Measurements from ENCODE around the gene PDE3B.
"Not testable (repeated sequence)": the region's sequence is repeated elsewhere in the genome, so short reads cannot be mapped to it uniquely, and the experiment has no call there.

PDE3B gene

DNA sequence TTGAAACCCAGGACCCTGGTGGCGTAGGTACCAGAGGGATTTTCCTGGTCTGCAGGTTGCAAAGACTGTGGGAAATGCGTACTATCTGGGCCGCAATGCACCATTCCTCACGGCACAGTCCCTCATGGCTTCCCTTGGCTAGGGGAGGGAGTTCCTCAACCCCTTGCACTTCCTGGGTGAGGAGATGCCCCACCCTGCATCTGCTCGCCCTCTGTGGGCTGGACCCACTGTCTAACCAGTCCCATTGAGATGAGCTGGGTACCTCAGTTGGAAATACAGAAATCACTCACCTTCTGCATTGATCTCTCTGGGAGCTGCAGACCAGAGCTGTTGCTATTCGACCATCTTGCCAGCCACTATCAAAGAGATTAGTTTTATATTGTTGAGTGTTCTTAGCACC is 100.1 kb downstream of the PDE3B start:
- not testable (repeated sequence) for DNase-seq (ENCODE audit: low read depth in 2 of 2)

DNA sequence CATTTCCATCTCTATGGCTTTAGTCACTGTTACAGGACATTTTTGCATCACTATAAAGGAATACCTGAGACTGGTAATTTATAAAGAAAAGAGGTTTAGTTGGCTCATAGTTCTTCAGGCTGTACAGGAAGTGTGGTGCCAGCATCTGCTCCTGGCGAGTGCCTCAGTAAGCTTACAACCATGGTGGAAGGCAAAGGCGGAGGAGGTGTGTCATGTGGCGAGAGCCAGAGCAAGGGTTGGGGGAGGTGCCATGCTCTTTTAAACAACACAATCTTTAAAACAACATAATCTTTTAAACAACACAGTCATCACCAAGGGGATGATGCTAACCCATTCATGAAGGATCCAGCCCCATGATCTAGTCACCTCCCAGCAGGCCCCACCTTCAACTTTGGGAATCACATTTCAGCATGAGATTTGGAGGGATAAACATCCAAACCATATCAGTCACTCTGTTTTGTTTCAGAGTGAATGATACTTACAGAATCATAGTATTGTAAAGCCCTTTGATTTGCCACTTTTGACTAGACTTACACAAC is 103.3 kb downstream of the PDE3B start:
- DNase-seq (ENCODE audit: low read depth in 2 of 2), result no peak

DNA sequence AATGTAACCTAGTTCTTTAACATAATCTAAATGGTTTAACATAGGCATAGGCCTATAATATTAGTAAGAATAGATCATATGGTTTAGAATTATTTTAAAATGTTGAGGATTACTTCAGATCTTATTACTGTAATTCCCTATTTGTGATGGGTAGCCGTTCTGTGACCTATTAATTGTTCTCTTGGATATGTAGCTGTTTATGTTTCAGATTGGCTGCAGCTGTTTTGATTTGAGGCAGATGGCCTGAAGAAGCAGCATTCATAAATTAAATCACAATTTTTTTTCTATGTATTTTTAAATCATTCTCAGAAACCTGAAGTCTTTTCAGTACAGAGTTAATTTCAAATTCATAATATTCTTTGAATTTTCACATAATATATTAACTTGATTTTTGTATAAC is 104.5 kb downstream of the PDE3B start:
- no peak for DNase-seq (ENCODE audit: low read depth in 2 of 2)

DNA sequence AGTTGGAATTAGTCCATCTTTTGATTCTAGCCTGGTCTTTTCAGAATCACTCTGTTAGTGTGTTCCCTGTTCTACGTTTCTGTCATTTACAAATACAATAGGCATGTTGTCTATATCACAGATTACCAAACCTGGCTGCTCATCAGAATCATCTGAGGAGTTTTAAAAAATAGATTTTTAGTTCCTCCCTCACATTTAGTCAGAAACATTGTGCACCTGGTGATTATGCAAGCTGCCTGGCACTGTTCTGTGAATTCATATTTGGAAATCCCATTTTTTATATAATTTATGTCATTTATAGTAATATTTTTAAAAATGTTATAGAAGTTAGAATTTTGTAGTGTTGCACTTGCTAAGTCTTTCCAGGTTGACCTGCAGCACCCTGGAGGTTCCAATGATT is 107.3 kb downstream of the PDE3B start:
- no peak for DNase-seq (ENCODE audit: low read depth in 2 of 2)

DNA sequence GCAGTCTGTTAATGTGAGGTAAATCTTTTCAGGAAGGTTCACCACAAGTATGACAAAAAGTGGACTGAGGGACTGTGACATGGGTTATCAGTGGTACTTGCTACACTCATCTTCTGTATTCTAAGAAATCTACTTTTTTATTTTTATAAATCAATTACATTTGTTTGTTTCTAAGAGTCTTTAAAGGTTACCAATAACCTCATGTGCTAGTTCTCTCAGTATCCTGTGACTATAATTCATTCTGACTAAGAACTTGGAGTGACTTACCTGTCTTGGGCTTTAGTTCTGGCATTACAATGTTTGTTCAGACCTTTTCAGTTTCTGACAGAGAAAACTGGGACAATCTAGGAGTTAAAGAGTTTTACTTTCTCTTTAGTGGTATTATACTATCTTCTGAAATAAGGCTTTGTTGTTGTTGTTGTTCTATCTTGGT is 108.4 kb downstream of the PDE3B start:
- DNase-seq (ENCODE audit: low read depth in 2 of 2), result no peak

DNA sequence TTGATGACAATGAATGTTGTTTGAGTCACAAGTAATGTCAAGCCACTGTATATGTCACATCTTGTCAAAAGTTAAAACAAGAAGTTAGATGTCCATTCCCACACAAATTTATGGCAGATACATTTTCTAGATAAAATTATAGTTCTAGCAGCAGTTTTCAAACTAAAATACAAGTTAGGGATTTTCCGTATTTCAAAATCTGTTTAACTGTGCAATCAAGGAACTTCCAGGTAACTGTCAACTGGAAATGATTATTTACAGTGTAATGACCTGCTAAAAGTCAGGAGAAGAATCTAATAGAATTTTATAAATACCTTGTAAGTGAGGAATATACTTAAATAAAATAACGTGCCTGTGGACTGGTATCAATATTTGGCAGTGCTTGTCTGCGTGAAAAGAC is 111.5 kb downstream of the PDE3B start:
- DNase-seq (ENCODE audit: low read depth in 2 of 2), result no peak

DNA sequence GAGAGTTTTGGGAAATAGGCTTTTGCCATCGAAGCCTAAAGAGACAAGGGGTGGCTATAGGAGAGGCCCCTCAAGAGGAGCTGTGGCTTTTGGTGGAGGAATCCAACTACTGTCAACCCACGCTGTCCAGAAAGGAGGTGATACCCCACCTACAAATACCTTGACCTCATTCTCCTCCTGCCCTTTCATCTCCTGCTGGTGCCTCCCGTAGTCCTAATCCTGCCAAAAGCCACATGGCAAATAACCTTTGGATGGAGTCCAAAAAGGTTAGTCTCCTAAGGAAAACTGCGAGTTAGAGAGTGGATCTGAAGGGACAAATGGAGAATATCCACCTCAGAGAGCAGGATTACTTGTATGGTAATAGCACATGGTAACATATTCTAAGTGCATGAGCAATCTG is 112.7 kb downstream of the PDE3B start:
- no peak for DNase-seq (ENCODE audit: low read depth in 2 of 2)

DNA sequence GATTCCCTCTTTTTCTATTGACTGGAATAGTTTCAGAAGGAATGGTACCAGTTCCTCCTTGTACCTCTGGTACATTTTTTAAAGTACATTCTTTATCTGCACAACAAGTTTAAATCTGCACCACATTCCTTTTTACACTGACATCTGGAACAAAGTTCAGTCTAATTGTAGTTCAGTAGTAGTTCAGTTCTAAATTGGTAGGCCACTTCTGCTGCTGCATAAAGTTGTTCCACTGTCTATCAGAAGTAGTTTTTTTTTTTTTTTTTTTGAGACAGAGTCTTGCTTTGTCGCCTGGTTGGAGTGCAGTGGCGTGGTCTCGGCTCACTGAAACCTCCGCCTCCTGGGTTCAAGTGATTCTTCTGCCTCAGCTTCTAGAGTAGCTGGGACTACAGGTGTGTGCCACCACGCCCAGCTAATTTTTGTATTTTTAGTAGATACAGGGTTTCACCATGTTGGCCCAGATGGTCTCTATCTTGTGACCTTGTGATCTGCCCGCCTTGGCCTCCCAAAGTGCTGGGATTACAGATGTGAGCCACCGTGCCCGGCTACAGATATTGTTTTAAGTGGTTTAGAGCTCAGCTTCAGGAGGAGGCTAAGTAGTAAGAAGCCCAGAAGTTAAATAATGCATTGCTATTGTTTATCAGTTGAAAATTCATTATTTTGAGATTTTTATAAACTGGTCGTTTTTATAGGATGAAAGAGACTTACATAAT is 115.9 kb downstream of the PDE3B start:
- DNase-seq (ENCODE audit: low read depth in 2 of 2), result not testable (repeated sequence)

DNA sequence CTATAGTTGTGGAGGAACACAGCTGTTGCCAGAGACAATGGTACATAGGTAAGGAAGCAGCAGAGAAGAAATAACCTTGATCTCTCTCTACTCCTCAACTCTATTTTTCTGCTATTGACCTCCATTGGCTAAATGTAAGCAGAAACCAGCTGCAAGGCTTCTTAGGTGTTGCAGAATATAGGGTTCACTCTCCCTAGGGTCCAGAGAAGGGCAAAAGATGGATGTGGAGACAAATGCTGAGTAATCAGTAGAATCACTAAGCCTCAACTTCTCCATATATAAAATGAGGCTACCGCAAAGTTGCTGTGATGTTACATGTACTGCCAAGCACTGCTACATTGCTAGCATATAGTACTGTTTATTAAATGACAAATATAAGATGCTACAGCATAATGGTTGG is 120.6 kb downstream of the PDE3B start:
- DNase-seq (ENCODE audit: low read depth in 2 of 2), result no peak

DNA sequence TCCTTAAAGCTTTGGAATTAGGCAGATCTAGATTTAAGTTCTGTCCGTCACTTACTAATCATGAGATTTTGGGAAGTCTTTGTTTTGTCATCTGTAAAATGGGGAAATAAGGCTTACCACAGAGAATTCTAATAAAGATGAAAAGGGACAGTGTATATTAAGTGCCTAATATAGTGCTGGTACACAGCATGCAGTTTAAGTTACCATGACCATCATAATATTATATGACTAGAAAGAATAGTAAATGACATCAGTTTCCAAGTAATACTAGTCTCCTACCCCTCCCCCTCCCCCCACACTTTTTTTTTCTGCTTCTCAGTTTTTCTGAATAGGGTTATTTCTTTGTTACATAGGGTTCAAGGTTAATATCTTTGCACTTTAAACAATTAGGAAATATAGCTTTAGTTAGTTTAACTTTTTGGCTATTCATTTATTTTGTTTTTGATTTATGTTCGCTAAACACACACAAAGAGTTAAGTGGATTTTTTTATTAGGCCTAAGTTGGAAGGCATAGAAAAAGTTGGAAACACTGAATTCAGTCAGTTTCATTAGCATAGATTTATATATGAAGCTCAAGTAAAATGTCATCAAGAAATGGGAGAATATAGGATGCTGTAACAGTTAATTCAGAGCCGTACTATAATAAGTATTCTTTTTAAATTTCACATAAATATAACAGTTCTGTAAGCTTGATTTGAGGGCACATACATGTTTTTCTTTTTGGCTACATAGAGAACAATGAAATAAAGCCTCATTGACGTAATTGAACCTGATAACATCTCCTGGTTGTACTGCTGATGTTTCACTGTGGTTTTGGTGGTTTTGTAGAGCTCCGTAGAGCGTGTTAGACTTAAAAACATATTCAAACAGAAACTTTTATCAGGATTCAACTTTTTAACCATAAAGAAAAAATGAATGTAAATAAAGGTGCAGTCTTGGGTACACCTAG is 121.2 kb downstream of the PDE3B start:
- DNase-seq (ENCODE audit: low read depth in 2 of 2), result no peak

DNA sequence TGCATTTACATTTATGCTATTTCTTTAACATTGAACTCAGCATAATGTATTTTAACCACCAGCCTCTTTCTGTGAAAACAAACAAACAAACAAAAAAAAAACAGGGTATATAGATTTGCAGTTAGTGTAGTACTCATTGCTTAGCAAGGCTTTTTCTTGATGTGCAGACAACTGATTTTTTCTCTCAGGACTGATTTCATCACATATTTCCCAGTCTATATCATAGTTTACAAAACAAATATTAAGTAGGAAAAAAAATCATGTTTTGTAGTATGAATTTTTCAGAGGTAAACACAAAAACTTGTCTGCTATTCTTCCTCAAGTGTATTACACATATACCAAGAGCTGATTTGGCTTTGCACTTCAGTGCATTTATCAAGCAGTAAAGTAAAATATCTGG is 123.0 kb downstream of the PDE3B start:
- DNase-seq (ENCODE audit: low read depth in 2 of 2), result no peak

DNA sequence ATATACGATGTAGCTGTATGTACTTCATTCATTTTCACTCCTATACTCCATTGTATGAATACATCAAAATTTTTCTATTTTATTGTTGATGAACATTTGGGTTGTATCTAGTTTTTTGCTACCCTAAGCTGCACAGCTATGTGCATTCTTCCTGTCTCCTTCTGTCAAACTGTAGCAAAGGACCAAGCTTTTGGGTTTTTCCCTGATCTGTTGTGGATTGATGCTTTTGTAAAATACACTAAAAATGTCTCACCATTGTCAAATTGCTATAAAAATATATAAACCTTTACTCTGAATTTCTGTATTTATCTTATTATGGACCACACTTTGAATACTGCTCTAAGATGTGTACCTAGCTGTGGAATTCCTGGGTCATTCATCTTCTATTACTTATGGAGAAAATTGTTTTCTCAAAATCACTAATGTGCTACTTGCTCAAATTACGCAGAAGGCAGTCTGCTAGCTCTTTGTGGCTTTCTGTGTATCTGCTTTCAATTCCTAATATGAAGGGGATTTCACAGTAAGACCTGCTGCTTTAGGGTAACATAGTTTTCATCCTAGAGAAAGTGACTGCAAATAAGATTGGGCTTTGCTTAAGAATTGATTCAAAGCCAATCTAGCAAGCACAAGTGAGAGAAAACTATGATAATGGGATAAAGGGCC is 125.1 kb downstream of the PDE3B start:
- DNase-seq (ENCODE audit: low read depth in 2 of 2), result no peak

DNA sequence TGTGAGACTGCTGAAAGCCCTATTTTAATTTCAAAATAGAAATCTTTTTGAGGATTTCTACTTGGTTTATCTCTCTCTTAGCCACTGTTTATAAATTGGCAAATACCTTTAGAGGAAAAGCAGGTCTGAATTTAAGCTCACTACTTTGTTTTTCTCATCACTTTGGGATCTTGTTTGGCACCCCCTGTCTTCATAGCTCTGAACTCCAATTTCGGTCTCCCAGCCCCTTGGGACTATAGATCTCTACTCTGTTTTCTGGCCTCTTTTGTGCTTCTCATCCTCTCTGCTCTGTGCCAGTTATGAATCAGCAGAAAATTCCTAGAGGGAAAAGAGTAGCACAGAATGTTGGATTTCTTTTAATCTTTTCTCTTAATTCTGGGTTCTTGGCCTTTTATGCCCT is 130.2 kb downstream of the PDE3B start:
- DNase-seq (ENCODE audit: low read depth in 2 of 2), result no peak

DNA sequence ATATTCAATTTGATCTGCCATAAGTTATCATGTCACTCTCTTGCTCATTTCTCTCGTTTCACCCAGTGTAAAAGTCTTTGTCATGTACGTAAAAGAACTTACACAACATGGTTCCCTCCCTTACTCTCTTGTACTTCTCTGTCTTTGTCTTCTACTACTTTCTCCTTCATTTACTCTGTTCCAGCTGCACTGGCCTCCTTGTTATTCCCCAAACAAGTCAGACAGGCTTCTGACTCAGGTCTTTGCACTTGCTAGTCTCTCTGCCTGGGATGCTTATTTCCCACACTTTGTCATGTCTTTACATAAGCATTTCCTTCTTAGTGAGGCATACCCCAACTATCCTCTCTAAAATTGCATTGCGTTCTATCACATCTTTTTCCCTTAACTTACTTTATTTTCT is 131.1 kb downstream of the PDE3B start:
- no peak for DNase-seq (ENCODE audit: low read depth in 2 of 2)

DNA sequence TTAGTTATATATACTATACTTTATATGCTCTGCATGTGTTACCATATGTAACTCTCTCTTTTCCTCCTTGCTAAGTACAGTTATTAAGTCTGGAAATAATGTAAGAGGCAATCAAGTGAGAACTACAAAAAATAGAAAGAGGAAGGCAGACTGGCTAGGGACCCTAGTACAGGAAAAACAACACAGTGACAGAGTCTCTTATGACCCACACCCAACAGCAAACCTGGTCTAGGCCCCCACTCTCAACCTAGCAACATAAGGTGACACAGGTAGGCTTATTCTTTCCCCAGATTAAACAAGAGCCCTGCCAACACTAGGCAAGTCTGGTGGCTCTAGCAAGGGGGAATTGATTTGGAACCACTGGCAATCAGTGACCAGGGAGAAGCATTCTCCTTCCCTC is 132.3 kb downstream of the PDE3B start:
- no peak for DNase-seq (ENCODE audit: low read depth in 2 of 2)

DNA sequence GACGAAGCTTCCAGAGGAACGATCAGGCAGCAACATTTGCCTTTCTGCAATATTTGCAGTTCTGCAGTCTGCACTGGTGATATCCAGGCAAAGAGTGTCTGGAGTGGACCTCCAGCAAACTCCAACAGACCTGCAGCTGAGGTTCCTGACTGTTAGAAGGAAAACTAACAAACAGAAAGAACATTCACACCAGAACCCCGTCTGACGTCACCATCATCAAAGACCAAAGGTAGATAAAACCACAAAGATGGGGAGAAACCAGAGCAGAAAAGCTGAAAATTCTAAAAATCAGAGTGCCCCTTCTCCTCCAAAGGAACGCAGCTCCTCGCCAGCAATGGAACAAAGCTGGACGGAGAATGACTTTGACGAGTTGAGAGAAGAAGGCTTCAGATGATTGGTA is 134.9 kb downstream of the PDE3B start:
- DNase-seq (ENCODE audit: low read depth in 2 of 2), result not testable (repeated sequence)

DNA sequence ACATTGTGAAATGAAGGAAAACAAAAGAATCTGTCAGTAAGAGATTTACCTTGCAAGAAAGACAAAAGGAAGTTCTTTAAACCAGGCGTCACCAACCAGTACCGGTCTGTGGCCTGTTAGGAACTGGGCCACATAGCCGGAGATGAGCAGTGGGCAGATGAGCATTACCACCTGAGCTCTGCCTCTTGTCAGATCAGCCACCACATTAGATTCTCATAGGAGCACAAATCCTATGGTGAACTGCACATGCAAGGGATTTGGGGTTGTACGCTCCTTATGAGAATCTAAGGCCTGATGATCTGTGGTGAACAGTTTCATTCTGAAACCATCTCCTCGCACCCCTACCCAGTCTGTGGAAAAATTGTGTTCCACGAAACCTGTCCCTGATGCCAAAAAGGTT is 140.2 kb downstream of the PDE3B start:
- DNase-seq (ENCODE audit: low read depth in 2 of 2), result no peak

DNA sequence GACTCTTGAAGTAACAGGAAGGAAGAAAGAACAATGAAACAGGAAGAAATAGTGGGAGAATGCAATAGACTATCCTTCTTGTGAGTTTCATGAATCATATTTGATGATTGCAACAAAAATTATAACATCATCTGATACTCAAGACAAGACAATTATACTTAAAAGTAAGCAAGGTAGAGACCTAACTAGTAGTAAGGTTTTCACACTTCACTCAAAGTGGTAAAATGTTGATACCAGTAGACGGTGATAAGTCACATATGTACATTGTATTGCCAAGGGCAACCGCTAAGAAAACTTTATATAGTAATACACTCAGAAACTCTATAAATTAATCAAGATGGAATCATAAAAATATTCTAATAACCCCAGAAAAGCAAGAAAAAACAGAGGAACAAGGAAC is 140.6 kb downstream of the PDE3B start:
- no peak for DNase-seq (ENCODE audit: low read depth in 2 of 2)

DNA sequence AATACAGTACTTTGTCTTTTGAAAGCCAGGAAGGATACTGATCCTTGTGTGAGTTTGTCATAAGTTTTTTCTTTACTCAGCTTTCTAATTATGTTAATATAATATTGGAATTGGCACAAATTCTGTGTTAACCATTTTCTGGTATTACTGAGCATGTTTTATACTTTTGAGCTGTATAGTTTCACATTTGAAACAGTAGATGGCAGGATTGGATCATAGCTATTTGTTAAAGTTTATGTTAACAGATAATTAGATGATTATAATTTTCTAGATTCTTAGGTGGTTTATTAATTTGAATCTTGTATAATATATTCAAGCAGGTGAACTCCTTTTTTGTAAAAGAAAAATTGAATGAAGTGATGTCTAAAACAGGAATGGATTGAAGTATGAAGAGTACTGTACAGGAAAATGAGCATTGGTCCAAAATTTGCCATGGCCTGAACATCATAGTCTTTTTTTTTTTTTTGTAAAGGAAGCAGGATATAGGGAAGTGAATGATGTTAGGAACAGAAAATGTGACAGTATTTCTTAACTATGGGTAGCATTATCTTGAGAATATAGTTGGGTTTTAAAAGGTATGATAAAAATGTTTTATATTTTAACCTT is 146.4 kb downstream of the PDE3B start:
- DNase-seq (ENCODE audit: low read depth in 2 of 2), result no peak

DNA sequence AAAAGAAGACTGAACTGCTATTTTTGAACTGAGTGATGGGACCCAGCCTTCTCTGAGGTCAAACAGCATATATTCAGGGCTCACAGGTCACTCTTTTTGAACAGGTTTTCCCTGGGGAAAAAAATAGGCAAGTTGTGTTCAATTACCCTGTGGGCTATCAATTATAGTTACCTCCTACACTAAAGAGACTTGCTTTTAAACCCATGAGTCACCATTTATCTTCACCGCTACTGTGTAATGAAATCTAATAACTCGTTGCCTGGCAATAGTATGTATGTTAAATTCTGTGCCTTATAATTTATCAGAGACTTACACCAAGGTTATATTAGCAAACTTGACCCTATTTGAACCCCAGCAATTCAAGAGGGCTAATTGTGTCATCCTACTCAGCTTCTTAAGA is 149.9 kb downstream of the PDE3B start:
- no peak for DNase-seq (ENCODE audit: low read depth in 2 of 2)

DNA sequence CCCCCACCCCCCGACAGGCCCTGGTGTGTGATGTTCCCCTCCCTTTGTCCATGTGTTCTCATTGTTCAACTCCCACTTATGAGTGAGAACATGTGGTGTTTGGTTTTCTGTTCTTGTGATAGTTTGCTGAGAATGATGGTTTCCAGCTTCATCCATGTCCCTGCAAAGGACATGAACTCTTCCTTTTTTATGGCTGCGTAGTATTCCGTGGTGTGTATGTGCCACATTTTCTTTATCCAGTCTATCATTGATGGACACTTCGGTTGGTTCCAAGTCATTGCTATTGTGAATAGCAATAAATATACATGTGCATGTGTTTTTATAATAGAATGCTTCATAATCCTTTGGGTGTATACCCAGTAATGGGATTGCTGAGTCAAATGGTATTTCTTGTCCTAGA is 152.4 kb downstream of the PDE3B start:
- not testable (repeated sequence) for DNase-seq (ENCODE audit: low read depth in 2 of 2)

DNA sequence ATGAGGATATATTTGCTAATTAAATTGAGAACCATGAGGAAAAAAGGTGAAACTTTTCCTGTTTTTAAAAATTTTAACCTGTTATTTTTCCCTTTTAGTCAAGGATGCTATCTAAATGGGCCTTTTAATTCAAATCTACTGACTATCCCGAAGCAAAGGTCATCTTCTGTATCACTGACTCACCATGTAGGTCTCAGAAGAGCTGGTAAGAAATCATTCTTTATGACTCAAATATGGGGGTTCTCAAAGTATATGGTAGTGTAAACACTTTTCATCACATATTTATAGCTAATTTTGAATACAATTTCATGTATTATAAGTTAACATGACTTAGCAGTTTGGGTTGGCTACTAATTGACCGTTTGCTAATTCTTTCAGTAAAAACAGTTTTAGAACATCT is 160.2 kb downstream of the PDE3B start:
- no peak for DNase-seq (ENCODE audit: low read depth in 2 of 2)

Measured in stimulated activated CD4-positive, alpha-beta T cell treated with anti-CD3 and anti-CD28 coated beads, Interleukin-1b, Interleukin-23, amount 100 ng/mL, for 1 hour (primary cell).